ENCODE measurements around the gene CSNK2A2.

The CSNK2A2 gene

GRCh38 chr16:58177353-58177710 lies 20.6 kb downstream of the CSNK2A2 start:
- H3K27me3 ChIP-seq (ENCODE audit: insufficient read depth, low read depth), result no peaks in the 10 kb centered on the region
- peaks cover 7% of the 10 kb centered on the region; the same call in 1 of the 2 replicates for H3K36me3 ChIP-seq (ENCODE audit: insufficient read depth)
- H3K4me1 ChIP-seq (ENCODE audit: low read depth, poor library complexity, severe bottlenecking), result peaks cover 4% of the 10 kb centered on the region
- H3K4me2 ChIP-seq, result no peak overlapping the region
- peaks cover 10% of the 10 kb centered on the region; the same call in 1 of the 2 replicates for H3K79me2 ChIP-seq (ENCODE audit: insufficient read depth, low read depth)
- no peak overlapping the region for H3K4me3 ChIP-seq (IDR thresholded peaks at IDR 0.05; ENCODE audit: insufficient read depth, low read depth, low read length)
- no peak overlapping the region for H3K9ac ChIP-seq
- no peaks in the 10 kb centered on the region for H4K20me1 ChIP-seq (ENCODE audit: insufficient read depth)
- H3K27ac ChIP-seq, result no peak overlapping the region
- TF ChIP-seq, protein P1, sequence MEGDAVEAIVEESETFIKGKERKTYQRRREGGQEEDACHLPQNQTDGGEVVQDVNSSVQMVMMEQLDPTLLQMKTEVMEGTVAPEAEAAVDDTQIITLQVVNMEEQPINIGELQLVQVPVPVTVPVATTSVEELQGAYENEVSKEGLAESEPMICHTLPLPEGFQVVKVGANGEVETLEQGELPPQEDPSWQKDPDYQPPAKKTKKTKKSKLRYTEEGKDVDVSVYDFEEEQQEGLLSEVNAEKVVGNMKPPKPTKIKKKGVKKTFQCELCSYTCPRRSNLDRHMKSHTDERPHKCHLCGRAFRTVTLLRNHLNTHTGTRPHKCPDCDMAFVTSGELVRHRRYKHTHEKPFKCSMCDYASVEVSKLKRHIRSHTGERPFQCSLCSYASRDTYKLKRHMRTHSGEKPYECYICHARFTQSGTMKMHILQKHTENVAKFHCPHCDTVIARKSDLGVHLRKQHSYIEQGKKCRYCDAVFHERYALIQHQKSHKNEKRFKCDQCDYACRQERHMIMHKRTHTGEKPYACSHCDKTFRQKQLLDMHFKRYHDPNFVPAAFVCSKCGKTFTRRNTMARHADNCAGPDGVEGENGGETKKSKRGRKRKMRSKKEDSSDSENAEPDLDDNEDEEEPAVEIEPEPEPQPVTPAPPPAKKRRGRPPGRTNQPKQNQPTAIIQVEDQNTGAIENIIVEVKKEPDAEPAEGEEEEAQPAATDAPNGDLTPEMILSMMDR (conservative IDR thresholded peaks at IDR 0.05; ENCODE audit: low read depth, low read length), result no peak
- no peak overlapping the region for H2AFZ ChIP-seq (ENCODE audit: low read depth)

GRCh38 chr16:58176608-58177352 lies 21.1 kb downstream of the CSNK2A2 start:
- peaks cover 10% of the 10 kb centered on the region; the same call in 1 of the 2 replicates for H3K79me2 ChIP-seq (ENCODE audit: insufficient read depth, low read depth)
- H3K27me3 ChIP-seq (ENCODE audit: insufficient read depth, low read depth), result no peaks in the 10 kb centered on the region
- no peak overlapping the region for H3K27ac ChIP-seq
- TF ChIP-seq, protein P1 (conservative IDR thresholded peaks at IDR 0.05; ENCODE audit: low read depth, low read length), result no peak
- no peaks in the 10 kb centered on the region for H4K20me1 ChIP-seq (ENCODE audit: insufficient read depth)
- H3K4me1 ChIP-seq (ENCODE audit: low read depth, poor library complexity, severe bottlenecking), result peaks cover 4% of the 10 kb centered on the region
- no peak overlapping the region for H3K4me2 ChIP-seq
- no peak overlapping the region for H2AFZ ChIP-seq (ENCODE audit: low read depth)
- H3K36me3 ChIP-seq (ENCODE audit: insufficient read depth), result peaks cover 7% of the 10 kb centered on the region; the same call in 1 of the 2 replicates
- no peak overlapping the region for H3K4me3 ChIP-seq (IDR thresholded peaks at IDR 0.05; ENCODE audit: insufficient read depth, low read depth, low read length)
- H3K9ac ChIP-seq, result no peak overlapping the region

DNA sequence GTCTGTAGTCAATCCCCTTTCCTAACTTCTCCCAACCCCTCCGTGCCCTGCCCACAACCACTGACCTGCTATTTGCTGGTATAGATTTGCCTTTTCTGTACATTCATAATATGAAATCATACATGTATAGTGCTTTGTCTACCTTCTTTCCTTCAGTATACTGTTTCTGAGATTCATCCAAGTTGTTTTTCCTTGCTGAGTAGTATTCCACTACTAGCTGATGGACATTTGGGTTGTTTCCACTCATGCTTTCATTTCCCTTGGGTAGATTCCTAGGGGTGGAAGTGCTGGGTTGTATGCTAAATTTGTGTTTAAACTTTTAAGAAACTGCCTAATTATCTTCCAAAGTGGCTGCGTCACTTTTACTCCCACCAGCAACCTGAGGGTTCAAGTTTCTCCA lies 27.7 kb downstream of the CSNK2A2 start:
- Histone ChIP-seq H3K36me3 (ENCODE audit: insufficient read depth) (peaks cover 8% of the 10 kb centered on the region; the same call in 1 of the 2 replicates), H3K79me2 (ENCODE audit: insufficient read depth, low read depth) (0 out of 2 replicates have a peak, but pooled peaks cover 10% of the 10 kb centered on the region), H4K20me1 (ENCODE audit: insufficient read depth) (no peaks in the 10 kb centered on the region), H3K4me1 (ENCODE audit: low read depth, poor library complexity, severe bottlenecking) (no peaks in the 10 kb centered on the region), H3K4me2 (no peak overlapping the region), H3K27me3 (ENCODE audit: insufficient read depth, low read depth) (no peaks in the 10 kb centered on the region), H3K9ac (no peak overlapping the region), H3K27ac (no peak overlapping the region), H3K4me3 (IDR thresholded peaks at IDR 0.05; ENCODE audit: insufficient read depth, low read depth, low read length) (no peak overlapping the region), H2AFZ (ENCODE audit: low read depth) (no peak overlapping the region)
- TF ChIP-seq, protein P1 (conservative IDR thresholded peaks at IDR 0.05; ENCODE audit: low read depth, low read length), result no peak

GRCh38 chr16:58160855-58161254 lies 37.1 kb downstream of the CSNK2A2 start:
- Histone ChIP-seq H3K79me2 (ENCODE audit: insufficient read depth, low read depth) (no peaks in the 10 kb centered on the region), H2AFZ (ENCODE audit: low read depth) (no peak overlapping the region), H3K4me1 (ENCODE audit: low read depth, poor library complexity, severe bottlenecking) (no peaks in the 10 kb centered on the region), H3K4me3 (IDR thresholded peaks at IDR 0.05; ENCODE audit: insufficient read depth, low read depth, low read length) (no peak overlapping the region), H3K9ac (no peak overlapping the region), H3K36me3 (ENCODE audit: insufficient read depth) (peaks cover 2% of the 10 kb centered on the region; the same call in 1 of the 2 replicates), H3K27ac (no peak overlapping the region), H3K27me3 (ENCODE audit: insufficient read depth, low read depth) (no peaks in the 10 kb centered on the region), H4K20me1 (ENCODE audit: insufficient read depth) (no peaks in the 10 kb centered on the region), H3K4me2 (no peak overlapping the region)
- TF ChIP-seq, protein P1 (conservative IDR thresholded peaks at IDR 0.05; ENCODE audit: low read depth, low read length), result no peak
